Measurements from ENCODE around the gene NUMBL. TPM values are rescaled to one million over a fixed set of nuclear protein-coding genes. Genes with fewer than 3 reads are reported as not detected.

The NUMBL gene
- polyA plus RNA-seq, 6 donors from 2014 or later, result 0.27 to 2.6 (median 1.5) TPM; not detected in 1

DNA sequence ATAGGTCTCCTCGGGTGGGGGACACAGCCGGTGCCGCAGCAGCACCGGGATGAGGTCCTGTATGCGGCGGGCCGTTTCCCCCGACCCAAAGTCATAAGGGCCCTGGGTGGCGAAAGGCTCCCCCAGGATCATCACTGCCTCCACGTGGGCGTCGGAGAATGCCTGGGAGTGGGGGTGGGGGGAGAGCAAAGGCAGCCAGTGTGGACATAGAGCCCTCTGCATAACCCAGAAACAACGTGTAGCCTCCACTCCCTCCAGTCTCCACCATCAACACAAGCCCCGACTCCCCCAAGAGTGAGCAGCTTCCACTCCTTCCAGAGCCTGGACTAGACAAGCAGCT lies 1.7 kb upstream of the NUMBL start:
- no peaks in the 10 kb centered on the region for H3K36me3 Mint-ChIP-seq
- H3K4me3 Mint-ChIP-seq, result peak overlapping the region in 4 of 8 donors; percentile 25 to 87 (median 40)
- peaks cover 3 to 13% (median 9%) of the 10 kb centered on the region in 3 donors for H3K4me1 Mint-ChIP-seq
- no peak for ATAC-seq (ENCODE audit: low read depth in 2 of 2)
- no peaks in the 10 kb centered on the region for H3K27me3 Mint-ChIP-seq
- DNase-seq, result no peak
- no peaks in the 10 kb centered on the region for H3K9me3 Mint-ChIP-seq
- H3K27ac Mint-ChIP-seq, result peak overlapping the region in 1 of 6 donors; percentile 37

- H3K9me3 Mint-ChIP-seq, result no peaks in the 10 kb centered on the region
- DNase-seq (no peak), ATAC-seq (ENCODE audit: low read depth in 2 of 2) (no peak)
- no peaks in the 10 kb centered on the region for H3K27me3 Mint-ChIP-seq
- peak overlapping the region in 7 of 8 donors; percentile 36 to 97 (median 93) for H3K4me3 Mint-ChIP-seq
- no peaks in the 10 kb centered on the region for H3K36me3 Mint-ChIP-seq
- peaks cover 3 to 13% (median 9%) of the 10 kb centered on the region in 3 donors for H3K4me1 Mint-ChIP-seq
- H3K27ac Mint-ChIP-seq, result peak overlapping the region in 2 of 6 donors; percentile 69 to 83
Observed at GRCh38 chr19:40691421-40692211, 1.2 kb upstream of the NUMBL start.

DNA sequence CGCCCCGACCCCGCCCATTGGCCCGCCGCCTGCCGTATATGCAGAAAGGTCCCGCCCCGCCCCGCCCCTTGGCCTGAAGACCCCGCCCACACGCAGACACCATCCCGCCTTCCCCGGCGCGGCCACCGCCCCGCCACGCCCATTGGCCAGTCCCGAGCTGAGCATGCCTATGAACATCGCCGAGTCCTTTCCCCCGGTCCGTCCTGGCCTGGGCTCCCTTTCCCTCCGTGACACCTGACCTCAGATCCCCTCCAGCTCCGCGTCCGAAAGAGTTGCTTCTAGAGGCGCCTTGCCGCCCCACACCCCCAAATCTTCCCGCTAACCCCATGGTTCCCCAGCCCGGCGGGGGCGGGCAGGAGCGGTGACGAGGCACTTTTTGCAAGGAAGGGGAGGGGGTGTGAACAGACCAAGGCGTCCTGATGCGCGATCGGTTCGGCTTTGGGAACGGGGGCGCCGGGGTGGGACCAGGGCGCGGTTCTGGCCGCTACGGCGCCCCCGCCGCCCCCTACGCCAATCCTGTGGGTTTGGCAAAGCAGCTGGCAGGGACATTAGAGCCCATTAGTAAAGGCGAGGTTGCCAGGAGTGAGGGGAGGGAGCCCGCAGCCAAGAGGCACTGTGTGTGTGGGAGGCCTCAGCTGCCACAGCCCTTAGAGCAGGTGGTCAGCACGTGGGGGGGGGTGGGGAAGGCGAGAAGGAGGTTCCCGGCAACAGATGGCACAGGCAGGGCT lies 406 bp upstream of the NUMBL start:
- Mint-ChIP-seq H3K36me3 (peaks cover under 1% of the 10 kb centered on the region in 2 donors), H3K4me1 (peaks cover 7 to 14% (median 13%) of the 10 kb centered on the region in 3 donors), H3K9me3 (no peaks in the 10 kb centered on the region), H3K27ac (peak overlapping the region; percentile 61 to 95 (median 94)), H3K27me3 (no peaks in the 10 kb centered on the region), H3K4me3 (peak overlapping the region; percentile 86 to 97 (median 92))
- ATAC-seq (ENCODE audit: low read depth in 2 of 2), result peak; percentile 50 to 54
- DNase-seq, result peak; percentile 78

DNA sequence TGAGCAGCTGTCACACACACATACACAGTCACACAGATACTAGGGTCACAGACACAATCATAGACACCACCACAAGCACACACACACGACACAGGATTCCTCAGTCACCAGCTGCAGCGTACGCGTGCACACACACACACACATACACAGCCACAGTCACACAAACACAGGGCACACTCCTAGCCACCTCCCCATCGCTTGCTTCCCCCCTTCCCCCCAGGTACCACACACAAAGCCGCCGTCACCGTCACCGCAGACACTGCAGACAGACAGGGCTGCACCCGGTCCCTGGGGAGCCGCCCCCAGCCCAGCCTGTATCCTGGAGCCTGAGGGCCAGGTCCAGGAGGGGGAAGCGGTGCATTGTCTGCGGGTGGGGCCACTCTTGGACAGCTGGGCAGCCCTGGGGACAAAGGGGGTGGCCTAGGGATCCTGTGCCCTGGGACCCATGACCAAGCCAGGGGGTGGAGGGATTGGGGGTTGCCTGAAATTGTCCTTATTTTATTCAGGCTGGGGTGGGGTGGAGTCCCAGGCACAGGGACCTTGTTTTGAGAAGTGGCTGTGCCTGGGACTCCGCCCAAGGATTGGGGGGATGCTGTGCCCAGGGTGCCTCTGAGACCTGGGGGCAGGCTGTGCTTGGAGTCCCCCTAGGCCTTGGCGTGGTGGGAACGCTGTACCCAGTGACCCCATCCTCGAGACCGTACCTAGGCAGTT lies 957 bp downstream of the NUMBL start:
- ATAC-seq (ENCODE audit: low read depth in 2 of 2) (peak; percentile 52), DNase-seq (peak; percentile 83)
- no peak overlapping the region for H3K27ac Mint-ChIP-seq
- no peaks in the 10 kb centered on the region for H3K9me3 Mint-ChIP-seq
- H3K4me3 Mint-ChIP-seq, result peak overlapping the region in 4 of 8 donors; percentile 67 to 83 (median 71)
- H3K36me3 Mint-ChIP-seq, result peaks cover 4 to 11% of the 10 kb centered on the region in 2 donors
- H3K4me1 Mint-ChIP-seq, result peaks cover 13 to 22% (median 19%) of the 10 kb centered on the region in 3 donors
- H3K27me3 Mint-ChIP-seq, result no peaks in the 10 kb centered on the region

GRCh38 chr19:40688987-40689338 lies 1.5 kb downstream of the NUMBL start:
- peaks cover 4 to 11% of the 10 kb centered on the region in 2 donors for H3K36me3 Mint-ChIP-seq
- DNase-seq, result no peak
- peaks cover 15 to 22% (median 21%) of the 10 kb centered on the region in 3 donors for H3K4me1 Mint-ChIP-seq
- H3K4me3 Mint-ChIP-seq, result no peak overlapping the region
- H3K27me3 Mint-ChIP-seq, result no peaks in the 10 kb centered on the region
- ATAC-seq (ENCODE audit: low read depth in 2 of 2), result no peak
- no peak overlapping the region for H3K27ac Mint-ChIP-seq
- no peaks in the 10 kb centered on the region for H3K9me3 Mint-ChIP-seq

DNA sequence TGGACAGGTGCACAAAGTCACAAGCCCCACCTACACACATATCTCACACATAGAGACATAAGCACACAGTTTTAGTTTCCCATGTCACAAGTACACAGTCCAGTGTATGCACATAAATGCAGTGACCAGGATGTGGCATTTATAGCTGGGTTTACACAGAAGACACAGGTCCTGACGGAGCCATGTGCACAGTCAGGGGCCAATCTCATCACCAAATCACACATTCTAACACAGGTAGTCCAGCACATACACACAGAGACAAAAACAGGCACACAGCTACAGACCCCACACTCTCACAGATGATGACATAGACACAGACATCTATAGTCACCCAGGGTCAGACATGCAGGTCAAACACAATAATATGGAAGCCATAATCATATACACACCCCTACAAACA lies 2.1 kb downstream of the NUMBL start:
- no peak overlapping the region for H3K4me3 Mint-ChIP-seq
- no peaks in the 10 kb centered on the region for H3K27me3 Mint-ChIP-seq
- no peaks in the 10 kb centered on the region for H3K9me3 Mint-ChIP-seq
- H3K27ac Mint-ChIP-seq, result no peak overlapping the region
- ATAC-seq (ENCODE audit: low read depth in 2 of 2) (no peak), DNase-seq (no peak)
- H3K4me1 Mint-ChIP-seq, result peaks cover 15 to 22% (median 21%) of the 10 kb centered on the region in 3 donors
- peaks cover 4 to 11% of the 10 kb centered on the region in 2 donors for H3K36me3 Mint-ChIP-seq

DNA sequence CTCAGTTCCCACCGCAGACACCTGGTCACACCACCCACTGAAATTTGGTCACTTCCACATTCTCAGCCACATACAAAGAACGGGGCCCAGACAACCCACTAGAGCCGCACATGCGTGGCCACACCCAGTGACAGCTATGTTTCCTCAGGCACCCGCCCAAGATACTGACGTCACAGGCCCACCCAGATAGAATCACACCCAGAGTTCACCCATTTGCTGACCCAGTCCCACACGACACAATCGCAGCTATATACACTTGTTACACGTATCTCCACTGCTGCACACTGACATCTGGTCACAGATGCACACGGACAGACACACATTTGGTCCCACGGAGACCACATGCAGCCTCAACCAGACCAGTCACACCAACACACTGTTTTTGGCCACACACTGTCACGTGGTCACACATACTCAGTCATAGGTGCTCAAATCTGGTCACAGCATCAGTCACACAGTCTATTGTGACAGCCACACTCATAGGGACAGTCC lies 2.9 kb downstream of the NUMBL start:
- Mint-ChIP-seq H3K9me3 (no peaks in the 10 kb centered on the region), H3K27ac (no peak overlapping the region), H3K36me3 (peaks cover 4 to 11% of the 10 kb centered on the region in 2 donors), H3K27me3 (no peaks in the 10 kb centered on the region), H3K4me3 (no peak overlapping the region), H3K4me1 (peaks cover 15 to 22% (median 21%) of the 10 kb centered on the region in 3 donors)
- DNase-seq (peak; percentile 86), ATAC-seq (ENCODE audit: low read depth in 2 of 2) (peak; percentile 67 to 71)

DNA sequence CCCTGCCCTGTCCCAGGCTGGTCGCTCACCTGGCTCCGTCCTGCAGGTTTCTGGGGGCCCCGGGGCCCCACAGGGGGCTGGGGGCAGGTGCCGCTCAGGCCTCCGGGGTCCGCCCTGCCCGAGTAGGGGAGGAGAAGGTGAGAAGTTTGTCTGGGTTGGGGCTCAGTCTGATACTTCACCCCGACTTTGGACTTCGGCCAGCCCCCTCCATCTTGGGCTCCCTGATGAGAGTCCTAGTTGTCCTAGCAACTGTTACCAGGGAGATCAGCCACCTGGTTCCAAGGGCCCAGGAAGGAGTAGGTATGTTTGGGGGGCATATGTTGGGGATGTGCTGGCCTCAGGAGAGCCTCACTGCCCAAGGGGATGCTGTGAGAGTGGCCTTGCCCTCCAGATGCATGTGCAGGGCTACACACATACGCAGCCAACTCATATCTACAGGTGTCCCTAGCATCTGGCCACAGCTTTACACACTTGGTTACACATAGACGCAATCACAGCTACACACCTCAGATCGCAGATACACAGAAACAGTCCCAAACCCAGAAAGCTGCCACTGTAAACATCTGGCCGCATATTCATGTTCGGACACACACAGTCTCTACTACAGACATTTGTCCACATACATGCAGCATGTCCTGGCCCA lies 3.4 kb downstream of the NUMBL start:
- no peak overlapping the region for H3K4me3 Mint-ChIP-seq
- DNase-seq (no peak), ATAC-seq (ENCODE audit: low read depth in 2 of 2) (peak; percentile 15 to 24)
- H3K27ac Mint-ChIP-seq, result no peak overlapping the region
- no peaks in the 10 kb centered on the region for H3K27me3 Mint-ChIP-seq
- H3K9me3 Mint-ChIP-seq, result no peaks in the 10 kb centered on the region
- peaks cover 4 to 11% of the 10 kb centered on the region in 2 donors for H3K36me3 Mint-ChIP-seq
- peaks cover 13 to 22% (median 21%) of the 10 kb centered on the region in 3 donors for H3K4me1 Mint-ChIP-seq

GRCh38 chr19:40685563-40685962 lies 4.9 kb downstream of the NUMBL start:
- Mint-ChIP-seq H3K27ac (peak overlapping the region in 5 of 6 donors; percentile 19 to 92 (median 69)), H3K4me3 (peak overlapping the region in 3 of 8 donors; percentile 9 to 74 (median 26)), H3K36me3 (peaks cover 4 to 11% of the 10 kb centered on the region in 2 donors), H3K4me1 (peaks cover 10 to 18% (median 10%) of the 10 kb centered on the region in 3 donors), H3K9me3 (no peaks in the 10 kb centered on the region), H3K27me3 (no peaks in the 10 kb centered on the region)
- DNase-seq, result no peak
- ATAC-seq (ENCODE audit: low read depth in 2 of 2), result no peak

DNA sequence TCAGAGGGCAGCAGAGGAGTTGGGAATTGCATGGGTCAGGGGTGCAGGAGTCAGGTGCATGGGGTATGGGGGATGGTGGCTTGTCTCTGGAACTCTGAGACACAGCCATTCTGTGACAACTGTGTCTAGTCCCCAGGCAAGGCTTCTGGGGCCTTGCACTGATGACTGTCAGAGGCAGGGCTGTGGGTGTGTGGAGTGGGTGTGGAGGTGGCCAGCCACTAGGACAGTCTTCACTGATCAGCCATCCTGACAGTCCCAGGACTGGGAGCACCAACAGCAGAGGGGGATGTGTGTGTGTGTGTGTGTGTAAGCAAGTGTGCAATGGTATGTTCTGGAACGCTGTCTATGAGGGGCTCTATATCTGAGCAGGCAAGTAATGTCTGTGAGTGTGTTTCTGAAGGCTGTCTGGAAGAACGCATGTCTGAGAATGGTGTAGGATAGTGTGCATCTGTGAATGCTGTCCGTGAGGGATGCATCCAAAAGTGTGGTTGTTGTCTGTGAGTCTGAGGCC lies 5.4 kb downstream of the NUMBL start:
- peak overlapping the region in 4 of 6 donors; percentile 19 to 93 (median 80) for H3K27ac Mint-ChIP-seq
- ATAC-seq (ENCODE audit: low read depth in 2 of 2), result no peak
- no peak for DNase-seq
- no peaks in the 10 kb centered on the region for H3K27me3 Mint-ChIP-seq
- peaks cover 4 to 11% of the 10 kb centered on the region in 2 donors for H3K36me3 Mint-ChIP-seq
- H3K9me3 Mint-ChIP-seq, result no peaks in the 10 kb centered on the region
- H3K4me1 Mint-ChIP-seq, result peaks cover 9 to 18% (median 9%) of the 10 kb centered on the region in 3 donors
- no peak overlapping the region for H3K4me3 Mint-ChIP-seq

DNA sequence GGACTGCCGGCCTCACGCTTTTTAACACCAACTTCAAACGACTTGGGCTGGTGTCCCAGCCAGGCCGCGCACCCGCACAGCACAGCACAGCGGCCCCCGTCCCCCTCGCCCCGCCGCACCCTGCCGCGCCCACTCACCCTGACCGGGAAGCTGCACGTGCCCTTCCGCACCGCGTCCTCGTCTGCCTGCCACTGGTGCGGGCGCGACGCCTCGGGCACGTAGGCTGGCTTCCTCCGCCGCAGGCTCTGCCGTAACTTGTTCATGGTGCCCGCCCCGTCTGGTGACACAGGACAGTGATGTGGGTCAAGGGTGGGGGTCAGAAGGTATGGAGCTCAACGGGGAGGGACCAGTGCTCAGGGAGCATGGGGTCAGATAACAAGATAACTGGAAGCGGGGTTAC lies 6.2 kb downstream of the NUMBL start:
- H3K27me3 Mint-ChIP-seq, result no peaks in the 10 kb centered on the region
- peak overlapping the region in 1 of 8 donors; percentile 49 for H3K4me3 Mint-ChIP-seq
- H3K27ac Mint-ChIP-seq, result peak overlapping the region in 1 of 6 donors; percentile 86
- DNase-seq, result no peak
- peaks cover 5 to 18% (median 9%) of the 10 kb centered on the region in 3 donors for H3K4me1 Mint-ChIP-seq
- no peaks in the 10 kb centered on the region for H3K9me3 Mint-ChIP-seq
- H3K36me3 Mint-ChIP-seq, result peaks cover 4 to 11% of the 10 kb centered on the region in 2 donors
- ATAC-seq (ENCODE audit: low read depth in 2 of 2), result no peak

- H3K36me3 Mint-ChIP-seq, result peaks cover 7 to 11% of the 10 kb centered on the region in 2 donors
- peak overlapping the region in 1 of 8 donors; percentile 72 for H3K4me3 Mint-ChIP-seq
- peaks cover 5 to 18% (median 9%) of the 10 kb centered on the region in 3 donors for H3K4me1 Mint-ChIP-seq
- H3K27me3 Mint-ChIP-seq, result no peaks in the 10 kb centered on the region
- DNase-seq, result no peak
- no peak overlapping the region for H3K27ac Mint-ChIP-seq
- no peaks in the 10 kb centered on the region for H3K9me3 Mint-ChIP-seq
- ATAC-seq (ENCODE audit: low read depth in 2 of 2), result no peak
Observed at GRCh38 chr19:40683437-40683836, 7.0 kb downstream of the NUMBL start.
